IMR-90 (cell line): ENCODE measurements around the gene FUT8. TPM values are rescaled to one million over a fixed set of nuclear protein-coding genes. Genes with fewer than 3 reads are reported as not detected.

Source experiments
- ATAC-seq: fragments of 200-7000 bp; cut with Tn5 transposase; 2 replicates; pipeline ENCODE4 v1.9.1; 2020; ENCODE audit warnings: low read depth, mild to moderate bottlenecking, moderate library complexity
- BruUV-seq: library from RNA; stranded (reverse); fragments of 400-500 nt; replicated peaks from 2 replicates; lab custom pipeline; 2021; lab: Mats Ljungman, UMichigan
- CTCF ChIA-PET: fragments of 300-600 bp; formaldehyde crosslinking; extraction: SDS; loops from one replicate; lab custom pipeline; 2021; ENCODE audit warnings: antibody characterized with exemption; lab: Yijun Ruan, JAX
- POLR2A ChIA-PET: fragments of 300-600 bp; sonication (Branson Sonifier 250); formaldehyde crosslinking; loops from one replicate; lab custom pipeline; 2022; ENCODE audit warnings: antibody characterized with exemption; ENCODE audit not compliant: unreplicated experiment; lab: Charles Lee
- DNase-seq: peaks from one replicate; pipeline ENCODE4 v3.0.0; 2013
- H2AFZ ChIP-seq: replicated peaks from 2 replicates; pipeline ENCODE3; 2013; ENCODE audit warnings: low read length, mild to moderate bottlenecking; ENCODE audit not compliant: poor library complexity
- H2AK5ac ChIP-seq: 2 replicates; pipeline ENCODE4 v1.6.1; 2013; ENCODE audit warnings: low read depth, low read length, inconsistent platforms
- H2AK9ac ChIP-seq: replicated peaks from 2 replicates; pipeline ENCODE3; 2013; ENCODE audit warnings: mild to moderate bottlenecking, low read depth, low read length, moderate library complexity; ENCODE audit not compliant: poor library complexity
- H2BK120ac ChIP-seq: 2 replicates; pipeline ENCODE4 v1.6.1; 2013; ENCODE audit warnings: low read depth, low read length, inconsistent platforms
- H2BK15ac ChIP-seq: 3 replicates; pipeline ENCODE4 v1.6.1; 2013; ENCODE audit warnings: low read depth, low read length, inconsistent platforms
- H2BK20ac ChIP-seq: 2 replicates; pipeline ENCODE4 v1.6.1; 2013; ENCODE audit warnings: low read depth, mild to moderate bottlenecking, inconsistent platforms, low read length, moderate library complexity
- H2BK5ac ChIP-seq: 2 replicates; pipeline ENCODE4 v1.6.1; 2013; ENCODE audit warnings: mild to moderate bottlenecking, low read depth, low read length, inconsistent platforms; ENCODE audit not compliant: poor library complexity, severe bottlenecking
- H3K14ac ChIP-seq: replicated peaks from 2 replicates; pipeline ENCODE4 v1.6.1; 2013; ENCODE audit warnings: low read depth, low read length, inconsistent platforms
- H3K18ac ChIP-seq: 2 replicates; pipeline ENCODE4 v1.6.1; 2013; ENCODE audit warnings: low read depth, low read length, control low read depth
- H3K23ac ChIP-seq: 2 replicates; pipeline ENCODE4 v1.6.1; 2013; ENCODE audit warnings: low read depth, low read length, inconsistent platforms
- H3K27ac ChIP-seq: 2 replicates; pipeline ENCODE4 v1.5.1; 2013; ENCODE audit warnings: mild to moderate bottlenecking, control low read depth, low read length; ENCODE audit not compliant: insufficient read depth
- H3K27me3 ChIP-seq: 2 replicates; pipeline ENCODE4 v1.6.1; 2013; ENCODE audit warnings: low read length; ENCODE audit not compliant: control insufficient read depth, insufficient read depth
- H3K36me3 ChIP-seq: 2 replicates; pipeline ENCODE4 v1.6.1; 2013; ENCODE audit warnings: low read length, mixed read lengths; ENCODE audit not compliant: control insufficient read depth, insufficient read depth
- H3K4ac ChIP-seq: 2 replicates; pipeline ENCODE4 v1.6.1; 2013; ENCODE audit warnings: low read depth, low read length, inconsistent platforms
- H3K4me1 ChIP-seq: 2 replicates; pipeline ENCODE4 v1.6.1; 2013; ENCODE audit warnings: low read length, mixed read lengths; ENCODE audit not compliant: control insufficient read depth, insufficient read depth
- H3K4me2 ChIP-seq: 2 replicates; pipeline ENCODE4 v1.6.1; 2013; ENCODE audit warnings: low read depth, mild to moderate bottlenecking, control low read depth, low read length, moderate library complexity
- H3K4me3 ChIP-seq: 2 replicates; pipeline ENCODE4 v1.5.1; 2013; ENCODE audit warnings: low read depth, mild to moderate bottlenecking, control low read depth, low read length, moderate library complexity; ENCODE audit not compliant: insufficient read depth
- H3K56ac ChIP-seq: 2 replicates; pipeline ENCODE4 v1.6.1; 2013; ENCODE audit warnings: low read length, inconsistent platforms; ENCODE audit not compliant: insufficient read depth; ENCODE audit errors: extremely low read depth
- H3K79me1 ChIP-seq, 2 experiments: 2 replicates each; pipeline ENCODE4 v1.6.1; 2013; ENCODE audit warnings: low read length in 2 of 2, inconsistent platforms in 1 of 2, low read depth in 1 of 2
- H3K9ac ChIP-seq: 2 replicates; pipeline ENCODE4 v1.6.1; 2013; ENCODE audit warnings: low read depth, low read length, control low read depth
- H3K9me1 ChIP-seq: 2 replicates; pipeline ENCODE4 v1.6.1; 2013; ENCODE audit warnings: low read length, inconsistent platforms; ENCODE audit not compliant: insufficient read depth
- H3K9me3 ChIP-seq: 2 replicates; pipeline ENCODE4 v1.6.1; 2013; ENCODE audit warnings: low read length; ENCODE audit not compliant: control insufficient read depth, insufficient read depth
- H4K20me1 ChIP-seq: 2 replicates; pipeline ENCODE4 v1.6.1; 2013; ENCODE audit warnings: low read length, inconsistent platforms; ENCODE audit not compliant: insufficient read depth
- H4K5ac ChIP-seq: 2 replicates; pipeline ENCODE4 v1.6.1; 2013; ENCODE audit warnings: mild to moderate bottlenecking, low read depth, low read length, control low read depth
- H4K8ac ChIP-seq, 2 experiments: 2 replicates each; pipeline ENCODE4 v1.6.1; 2013; ENCODE audit warnings: low read depth in 2 of 2, low read length in 2 of 2, control low read depth in 1 of 2, inconsistent platforms in 1 of 2
- H4K91ac ChIP-seq: 2 replicates; pipeline ENCODE4 v1.6.1; 2013; ENCODE audit warnings: low read depth, low read length, inconsistent platforms; ENCODE audit not compliant: insufficient read depth
- BHLHE40 ChIP-seq: fragments of 150-350 bp; IDR thresholded peaks from 2 replicates; pipeline ENCODE4 v1.6.1; 2016; ENCODE audit warnings: mild to moderate bottlenecking, low read depth, low read length
- CEBPB ChIP-seq: IDR thresholded peaks from 2 replicates; pipeline ENCODE4 v1.6.1; 2012; ENCODE audit warnings: low read depth, low read length, improper control_type of control experiment
- CHD1 ChIP-seq: IDR thresholded peaks from 2 replicates; pipeline ENCODE4 v1.6.1; 2012; ENCODE audit warnings: low read depth, low read length, improper control_type of control experiment
- CTCF ChIP-seq: conservative IDR thresholded peaks from 2 replicates; pipeline ENCODE4 v1.5.1; 2012; ENCODE audit warnings: mild to moderate bottlenecking, low read depth, low read length, improper control_type of control experiment
- ELK1 ChIP-seq: fragments of 150-350 bp; IDR thresholded peaks from 2 replicates; pipeline ENCODE4 v1.6.1; 2016; ENCODE audit warnings: low read depth, mild to moderate bottlenecking, low read length, moderate library complexity, borderline replicate concordance
- FOS ChIP-seq: fragments of 150-350 bp; IDR thresholded peaks from 2 replicates; pipeline ENCODE4 v1.6.1; 2016; ENCODE audit warnings: low read depth, low read length
- MAFK ChIP-seq: IDR thresholded peaks from 2 replicates; pipeline ENCODE4 v1.6.1; 2012; ENCODE audit warnings: low read depth, low read length, improper control_type of control experiment
- MAZ ChIP-seq: IDR thresholded peaks from 2 replicates; pipeline ENCODE4 v1.6.1; 2012; ENCODE audit warnings: low read depth, mild to moderate bottlenecking, low read length, improper control_type of control experiment, moderate library complexity, borderline replicate concordance
- MXI1 ChIP-seq: IDR thresholded peaks from 2 replicates; pipeline ENCODE4 v1.6.1; 2012; ENCODE audit warnings: low read depth, mild to moderate bottlenecking, low read length, moderate library complexity, borderline replicate concordance
- NFE2L2 ChIP-seq: fragments of 150-350 bp; IDR thresholded peaks from 2 replicates; pipeline ENCODE4 v1.6.1; 2016; ENCODE audit warnings: low read depth, mild to moderate bottlenecking, low read length
- POLR2A ChIP-seq: IDR thresholded peaks from 2 replicates; pipeline ENCODE4 v1.6.1; 2012; ENCODE audit warnings: mild to moderate bottlenecking, low read depth, low read length
- RAD21 ChIP-seq: IDR thresholded peaks from 2 replicates; pipeline ENCODE4 v1.6.1; 2012; ENCODE audit warnings: low read length, improper control_type of control experiment
- RCOR1 ChIP-seq: IDR thresholded peaks from 2 replicates; pipeline ENCODE4 v1.6.1; 2012; ENCODE audit warnings: mild to moderate bottlenecking, low read length, improper control_type of control experiment; ENCODE audit not compliant: insufficient replicate concordance
- RFX5 ChIP-seq: IDR thresholded peaks from 2 replicates; pipeline ENCODE4 v1.8.0; 2012; ENCODE audit warnings: low read depth, mild to moderate bottlenecking, low read length, moderate library complexity
- SMC3 ChIP-seq: fragments of 150-350 bp; IDR thresholded peaks from 2 replicates; pipeline ENCODE4 v1.6.1; 2016; ENCODE audit warnings: low read depth, mild to moderate bottlenecking, antibody characterized with exemption, low read length, moderate library complexity
- USF2 ChIP-seq: fragments of 150-350 bp; IDR thresholded peaks from 2 replicates; pipeline ENCODE4 v1.6.1; 2017; ENCODE audit warnings: mild to moderate bottlenecking, antibody characterized with exemption, low read length, low read depth
- WGBS, 2 experiments: methylation state at CpG; one replicate each; pipeline versions ENCODE4 v1.1.5 to v1.1.7; 2013; ENCODE audit warnings: missing lambda C conversion rate in 2 of 2; ENCODE audit not compliant: insufficient read length in 1 of 2; ENCODE audit errors: extremely low coverage in 2 of 2; 5-methylcytosine and 5-hydroxymethylcytosine counted together
- dilution Hi-C: fragments of 300-500 bp; cut with HindIII; formaldehyde crosslinking; loops from one replicate; pipeline ENCODE4 v1.14.3; 2018; ENCODE audit warnings: low sequenced_read_pairs; ENCODE audit not compliant: unreplicated experiment
- in situ Hi-C: fragments of 300-500 bp; cut with MboI; formaldehyde crosslinking; loops from 3 replicates; pipeline ENCODE4 v1.14.3; 2019; ENCODE audit warnings: low sequenced_read_pairs, inconsistent platforms, mixed read lengths
- intact Hi-C: fragments of 100-400 bp; cut with micrococcal nuclease; formaldehyde crosslinking; loops from 2 replicates; pipeline ENCODE4 v1.10.0; 2022
- polyA plus RNA-seq, 3 experiments: library from polyadenylated mRNA; depleted of rRNA; stranded (reverse); fragments of >200 nt; gene quantifications; 2 replicates each; pipeline ENCODE4 v1.2.3, GENCODE V29; 2012; ENCODE audit warnings: low replicate concordance in 1 of 3
- total RNA-seq: library from RNA; depleted of rRNA; stranded (reverse); fragments of >200 nt; gene quantifications from 2 replicates; pipeline ENCODE4 v1.2.3, GENCODE V29; 2012

Gene FUT8
- total and polyA plus RNA-seq, 2 of the 4 experiments (the other 2 are of a cell fraction): 15.6 to 72.9 TPM

GRCh38 chr14:65783576-65783975 is 371.0 kb downstream of the FUT8 start:
- Histone ChIP-seq H3K27ac (no peak overlapping the region), H2BK15ac (no peak overlapping the region), H3K56ac (no peak overlapping the region), H3K4me1 (no peaks in the 10 kb centered on the region), H3K4me2 (no peak overlapping the region), H3K4ac (no peak overlapping the region), H2BK20ac (no peak overlapping the region), H4K8ac (no peak overlapping the region), H2AK5ac (no peak overlapping the region), H3K18ac (no peak overlapping the region), H2BK120ac (no peak overlapping the region), H4K20me1 (no peaks in the 10 kb centered on the region), H3K9ac (no peak overlapping the region), H2BK5ac (no peak overlapping the region), H3K79me1 (no peaks in the 10 kb centered on the region), H3K14ac (no peak overlapping the region), H3K27me3 (peaks cover 3% of the 10 kb centered on the region), H3K36me3 (no peaks in the 10 kb centered on the region), H3K9me3 (no peaks in the 10 kb centered on the region), H2AFZ (no peak overlapping the region), H2AK9ac (no peak overlapping the region), H4K91ac (no peak overlapping the region), H3K4me3 (no peak overlapping the region), H3K9me1 (no peaks in the 10 kb centered on the region), H3K23ac (no peak overlapping the region), H4K5ac (no peak overlapping the region)
- ChIA-PET POLR2A (no interaction called here), CTCF (no interaction called here)
- in situ Hi-C loops: no loop called here
- WGBS, 2 experiments: 50% methylated on average over 1 of the region's 1 CpG; no CpG with 5 or more reads in 1 of the 2 experiments
- BruUV-seq: no TSS peak
- intact Hi-C loops: no loop called here
- DNase-seq (no peak), ATAC-seq (no peak)
- TF ChIP-seq SMC3 (no peak), CEBPB (no peak), RFX5 (no peak), BHLHE40 (no peak), RAD21 (no peak), MAFK (no peak), CTCF (no peak), MAZ (no peak), ELK1 (no peak), POLR2A (no peak), FOS (no peak), NFE2L2 (no peak), RCOR1 (no peak), MXI1 (no peak), CHD1 (no peak), USF2 (no peak)
- dilution Hi-C loops: no loop called here
